Mesodermal cell (in vitro differentiated cells): ENCODE results near the gene KRT74.

ENCODE experiments used
- H3K27ac ChIP-seq: 2 replicates; pipeline ENCODE4 v1.7.0; 2013; ENCODE audit warnings: mild to moderate bottlenecking, low read depth, low read length, moderate library complexity; ENCODE audit not compliant: severe bottlenecking
- H3K36me3 ChIP-seq: 2 replicates; pipeline ENCODE4 v1.7.1; 2013; ENCODE audit warnings: mild to moderate bottlenecking, low read length, moderate library complexity; ENCODE audit not compliant: control insufficient read depth, insufficient read depth
- H3K4me1 ChIP-seq: one replicate; pipeline ENCODE4 v1.7.1; 2013; ENCODE audit warnings: mild to moderate bottlenecking, low read length; ENCODE audit not compliant: insufficient read depth, control insufficient read depth, poor library complexity, severe bottlenecking
- H3K4me3 ChIP-seq: 2 replicates; pipeline ENCODE4 v1.7.0; 2013; ENCODE audit warnings: low read length, control low read depth, mild to moderate bottlenecking; ENCODE audit not compliant: insufficient read depth, poor library complexity, severe bottlenecking; ENCODE audit errors: extremely low read depth
- H3K9me3 ChIP-seq: 2 replicates; pipeline ENCODE4 v1.7.1; 2013; ENCODE audit warnings: mild to moderate bottlenecking, low read length, moderate library complexity; ENCODE audit not compliant: control insufficient read depth
- WGBS, 2 experiments: methylation state at CpG; one replicate each; pipeline ENCODE4 v1.1.5; 2013; ENCODE audit warnings: missing lambda C conversion rate in 2 of 2; ENCODE audit not compliant: insufficient coverage in 2 of 2; 5-methylcytosine and 5-hydroxymethylcytosine counted together

Gene KRT74

GRCh38 chr12:52529417-52529816 is 44.2 kb downstream of the KRT74 start:
- H3K27ac ChIP-seq: no peak overlapping the region
- no peak overlapping the region for H3K4me3 ChIP-seq
- no peaks in the 10 kb centered on the region for H3K4me1 ChIP-seq
- H3K36me3 ChIP-seq: no peaks in the 10 kb centered on the region
- no peaks in the 10 kb centered on the region for H3K9me3 ChIP-seq
- WGBS, 2 experiments: 76 to 100% methylated on average over 2 of the region's 2 CpGs

GRCh38 chr12:52528641-52529143 is 45.0 kb downstream of the KRT74 start:
- Histone ChIP-seq H3K27ac (no peak overlapping the region), H3K36me3 (no peaks in the 10 kb centered on the region), H3K4me3 (no peak overlapping the region), H3K9me3 (no peaks in the 10 kb centered on the region), H3K4me1 (no peaks in the 10 kb centered on the region)
- WGBS, 2 experiments: 89 to 92% methylated on average over 8 of the region's 8 CpGs

- H3K4me3 ChIP-seq: no peak overlapping the region
- H3K9me3 ChIP-seq: no peaks in the 10 kb centered on the region
- no peaks in the 10 kb centered on the region for H3K36me3 ChIP-seq
- H3K4me1 ChIP-seq: peaks cover 5% of the 10 kb centered on the region
- WGBS, 2 experiments: 60 to 92% methylated on average over 2 to 3 of the region's 4 CpGs
- no peak overlapping the region for H3K27ac ChIP-seq
Observed at GRCh38 chr12:52527121-52527800, 46.4 kb downstream of the KRT74 start.

- peaks cover 12% of the 10 kb centered on the region for H3K4me1 ChIP-seq
- H3K27ac ChIP-seq: no peak overlapping the region
- H3K9me3 ChIP-seq: no peaks in the 10 kb centered on the region
- no peak overlapping the region for H3K4me3 ChIP-seq
- WGBS, 2 experiments: 53 to 69% methylated on average over 3 to 6 of the region's 8 CpGs
- no peaks in the 10 kb centered on the region for H3K36me3 ChIP-seq
Observed at GRCh38 chr12:52526511-52526951, 47.1 kb downstream of the KRT74 start.

- H3K4me3 ChIP-seq: no peak overlapping the region
- no peaks in the 10 kb centered on the region for H3K9me3 ChIP-seq
- WGBS, 2 experiments: 84% methylated on average over 9 to 10 of the region's 13 CpGs
- no peaks in the 10 kb centered on the region for H3K36me3 ChIP-seq
- no peak overlapping the region for H3K27ac ChIP-seq
- peaks cover 16% of the 10 kb centered on the region for H3K4me1 ChIP-seq
Observed at GRCh38 chr12:52525661-52526499, 47.8 kb downstream of the KRT74 start.

GRCh38 chr12:52524898-52525591 is 48.6 kb downstream of the KRT74 start:
- Histone ChIP-seq H3K4me1 (peaks cover 16% of the 10 kb centered on the region), H3K4me3 (no peak overlapping the region), H3K36me3 (no peaks in the 10 kb centered on the region), H3K27ac (no peak overlapping the region), H3K9me3 (no peaks in the 10 kb centered on the region)
- WGBS, 2 experiments: 77 to 93% methylated on average over 3 of the region's 5 CpGs

- H3K9me3 ChIP-seq: no peaks in the 10 kb centered on the region
- H3K27ac ChIP-seq: no peak overlapping the region
- H3K4me1 ChIP-seq: peaks cover 16% of the 10 kb centered on the region
- no peaks in the 10 kb centered on the region for H3K36me3 ChIP-seq
- 87 to 90% methylated on average over 5 to 6 of the region's 6 CpGs for WGBS, 2 experiments
- H3K4me3 ChIP-seq: no peak overlapping the region
Observed at GRCh38 chr12:52524241-52524897, 49.3 kb downstream of the KRT74 start.

- Histone ChIP-seq H3K4me3 (no peak overlapping the region), H3K27ac (no peak overlapping the region), H3K36me3 (no peaks in the 10 kb centered on the region), H3K4me1 (peaks cover 16% of the 10 kb centered on the region), H3K9me3 (no peaks in the 10 kb centered on the region)
- 86% methylated on average over 2 of the region's 4 CpGs; no CpG with 5 or more reads in 1 of the 2 experiments for WGBS, 2 experiments
Observed at GRCh38 chr12:52523824-52524223, 49.8 kb downstream of the KRT74 start.

- Histone ChIP-seq H3K4me3 (no peak overlapping the region), H3K4me1 (peaks cover 16% of the 10 kb centered on the region), H3K27ac (no peak overlapping the region), H3K36me3 (no peaks in the 10 kb centered on the region), H3K9me3 (no peaks in the 10 kb centered on the region)
- 83 to 95% methylated on average over 4 to 9 of the region's 10 CpGs for WGBS, 2 experiments
Observed at GRCh38 chr12:52522346-52523011, 51.2 kb downstream of the KRT74 start.
